ENCODE data around the gene CSGALNACT2. TPM values are rescaled to one million over a fixed set of nuclear protein-coding genes. Genes with fewer than 3 reads are reported as not detected.

CSGALNACT2 gene
- total RNA-seq, 1 experiment from 2014 or later: 22.3 TPM

- Histone ChIP-seq H3K4me3 (ENCODE audit: low read depth in 2 of 2, low read length in 2 of 2) (no peak overlapping the region), H3K27ac (ENCODE audit: low read length) (no peak overlapping the region), H3K27me3 (ENCODE audit: control insufficient read depth, insufficient read depth, low read length) (no peaks in the 10 kb centered on the region), H3K9me3 (ENCODE audit: control insufficient read depth, insufficient read depth, low read depth, low read length) (no peaks in the 10 kb centered on the region), H3K36me3 (ENCODE audit: control insufficient read depth, insufficient read depth, low read length) (no peaks in the 10 kb centered on the region), H3K4me1 (ENCODE audit: control insufficient read depth, insufficient read depth, low read length) (peaks cover 5% of the 10 kb centered on the region; the same call in 1 of the 2 replicates)
- CTCF ChIA-PET: interaction anchor here (0.7 kb wide), 1 partner anchor 104 kb away, joined by 6 read pairs; no protein-coding TSS in a partner anchor
- ATAC-seq: no peak
- POLR2A ChIA-PET: no interaction called here
- intact Hi-C loops (cut with micrococcal nuclease; ENCODE audit: unreplicated experiment): loop anchor here (5.0 kb wide), 1 partner anchor 223 kb away; no protein-coding TSS in a partner anchor
- no TSS peak for BruUV-seq (replicated peaks)
- in situ Hi-C loops (cut with HindIII; ENCODE audit: low pct_unique_long_range_greater_than_20kb, low sequenced_read_pairs): no loop called here
- no peak for DNase-seq (ENCODE audit: low read depth, low spot score)
- TF ChIP-seq, protein P1, sequence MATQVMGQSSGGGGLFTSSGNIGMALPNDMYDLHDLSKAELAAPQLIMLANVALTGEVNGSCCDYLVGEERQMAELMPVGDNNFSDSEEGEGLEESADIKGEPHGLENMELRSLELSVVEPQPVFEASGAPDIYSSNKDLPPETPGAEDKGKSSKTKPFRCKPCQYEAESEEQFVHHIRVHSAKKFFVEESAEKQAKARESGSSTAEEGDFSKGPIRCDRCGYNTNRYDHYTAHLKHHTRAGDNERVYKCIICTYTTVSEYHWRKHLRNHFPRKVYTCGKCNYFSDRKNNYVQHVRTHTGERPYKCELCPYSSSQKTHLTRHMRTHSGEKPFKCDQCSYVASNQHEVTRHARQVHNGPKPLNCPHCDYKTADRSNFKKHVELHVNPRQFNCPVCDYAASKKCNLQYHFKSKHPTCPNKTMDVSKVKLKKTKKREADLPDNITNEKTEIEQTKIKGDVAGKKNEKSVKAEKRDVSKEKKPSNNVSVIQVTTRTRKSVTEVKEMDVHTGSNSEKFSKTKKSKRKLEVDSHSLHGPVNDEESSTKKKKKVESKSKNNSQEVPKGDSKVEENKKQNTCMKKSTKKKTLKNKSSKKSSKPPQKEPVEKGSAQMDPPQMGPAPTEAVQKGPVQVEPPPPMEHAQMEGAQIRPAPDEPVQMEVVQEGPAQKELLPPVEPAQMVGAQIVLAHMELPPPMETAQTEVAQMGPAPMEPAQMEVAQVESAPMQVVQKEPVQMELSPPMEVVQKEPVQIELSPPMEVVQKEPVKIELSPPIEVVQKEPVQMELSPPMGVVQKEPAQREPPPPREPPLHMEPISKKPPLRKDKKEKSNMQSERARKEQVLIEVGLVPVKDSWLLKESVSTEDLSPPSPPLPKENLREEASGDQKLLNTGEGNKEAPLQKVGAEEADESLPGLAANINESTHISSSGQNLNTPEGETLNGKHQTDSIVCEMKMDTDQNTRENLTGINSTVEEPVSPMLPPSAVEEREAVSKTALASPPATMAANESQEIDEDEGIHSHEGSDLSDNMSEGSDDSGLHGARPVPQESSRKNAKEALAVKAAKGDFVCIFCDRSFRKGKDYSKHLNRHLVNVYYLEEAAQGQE (IDR thresholded peaks at IDR 0.05; ENCODE audit: insufficient read depth in 1 of 2, low read depth in 2 of 2, low read length in 1 of 2): no peak
- TF ChIP-seq TCF7L2 (IDR thresholded peaks at IDR 0.05; ENCODE audit: low read depth, low read length) (no peak), SIN3A (IDR thresholded peaks at IDR 0.05; ENCODE audit: borderline replicate concordance, insufficient read depth, low read depth, low read length) (no peak), POLR2AphosphoS5 (IDR thresholded peaks at IDR 0.05; ENCODE audit: low read depth, low read length) (no peak)
- TF ChIP-seq, protein P2, sequence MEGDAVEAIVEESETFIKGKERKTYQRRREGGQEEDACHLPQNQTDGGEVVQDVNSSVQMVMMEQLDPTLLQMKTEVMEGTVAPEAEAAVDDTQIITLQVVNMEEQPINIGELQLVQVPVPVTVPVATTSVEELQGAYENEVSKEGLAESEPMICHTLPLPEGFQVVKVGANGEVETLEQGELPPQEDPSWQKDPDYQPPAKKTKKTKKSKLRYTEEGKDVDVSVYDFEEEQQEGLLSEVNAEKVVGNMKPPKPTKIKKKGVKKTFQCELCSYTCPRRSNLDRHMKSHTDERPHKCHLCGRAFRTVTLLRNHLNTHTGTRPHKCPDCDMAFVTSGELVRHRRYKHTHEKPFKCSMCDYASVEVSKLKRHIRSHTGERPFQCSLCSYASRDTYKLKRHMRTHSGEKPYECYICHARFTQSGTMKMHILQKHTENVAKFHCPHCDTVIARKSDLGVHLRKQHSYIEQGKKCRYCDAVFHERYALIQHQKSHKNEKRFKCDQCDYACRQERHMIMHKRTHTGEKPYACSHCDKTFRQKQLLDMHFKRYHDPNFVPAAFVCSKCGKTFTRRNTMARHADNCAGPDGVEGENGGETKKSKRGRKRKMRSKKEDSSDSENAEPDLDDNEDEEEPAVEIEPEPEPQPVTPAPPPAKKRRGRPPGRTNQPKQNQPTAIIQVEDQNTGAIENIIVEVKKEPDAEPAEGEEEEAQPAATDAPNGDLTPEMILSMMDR (IDR thresholded peaks at IDR 0.05): no peak
Measured at GRCh38 chr10:43090664-43091063, 47.6 kb upstream of the CSGALNACT2 start.

DNA sequence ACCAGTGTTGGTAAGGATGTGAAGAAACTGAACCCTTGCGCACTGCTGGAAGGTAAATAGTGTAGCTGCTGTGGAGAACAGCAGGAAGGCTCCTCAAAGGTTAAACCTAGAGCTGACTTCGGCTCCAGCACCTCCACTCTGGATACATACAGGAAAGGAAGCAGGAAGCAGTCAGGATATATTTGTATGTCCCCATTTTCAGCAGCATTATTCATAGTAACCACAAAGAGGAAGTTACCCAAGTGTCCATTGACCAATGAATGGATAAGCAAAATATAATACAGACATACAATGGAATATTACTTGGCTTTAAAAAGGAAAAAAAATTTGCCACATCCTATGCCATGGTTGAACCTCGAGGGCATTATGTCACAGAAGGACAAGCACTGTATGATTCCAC lies 46.4 kb upstream of the CSGALNACT2 start:
- ChIA-PET CTCF (no interaction called here), POLR2A (interaction anchor here (0.6 kb wide), 1 partner anchor 74 kb away, joined by 12 read pairs; no protein-coding TSS in a partner anchor)
- Histone ChIP-seq H3K36me3 (ENCODE audit: control insufficient read depth, insufficient read depth, low read length) (no peaks in the 10 kb centered on the region), H3K27me3 (ENCODE audit: control insufficient read depth, insufficient read depth, low read length) (no peaks in the 10 kb centered on the region), H3K27ac (ENCODE audit: low read length) (no peak overlapping the region), H3K4me1 (ENCODE audit: control insufficient read depth, insufficient read depth, low read length) (peaks cover 5% of the 10 kb centered on the region; the same call in 1 of the 2 replicates), H3K9me3 (ENCODE audit: control insufficient read depth, insufficient read depth, low read depth, low read length) (no peaks in the 10 kb centered on the region), H3K4me3 (ENCODE audit: low read depth in 2 of 2, low read length in 2 of 2) (no peak overlapping the region)
- no peak for TF ChIP-seq POLR2AphosphoS5 (IDR thresholded peaks at IDR 0.05; ENCODE audit: low read depth, low read length)
- TF ChIP-seq TCF7L2 (IDR thresholded peaks at IDR 0.05; ENCODE audit: low read depth, low read length): no peak
- TF ChIP-seq, protein P1 (IDR thresholded peaks at IDR 0.05; ENCODE audit: insufficient read depth in 1 of 2, low read depth in 2 of 2, low read length in 1 of 2): no peak
- no peak for TF ChIP-seq SIN3A (IDR thresholded peaks at IDR 0.05; ENCODE audit: borderline replicate concordance, insufficient read depth, low read depth, low read length)
- TF ChIP-seq, protein P2 (IDR thresholded peaks at IDR 0.05): no peak
- DNase-seq (ENCODE audit: low read depth, low spot score): no peak
- TSS peak; percentile 47 for BruUV-seq (replicated peaks)
- in situ Hi-C loops (cut with HindIII; ENCODE audit: low pct_unique_long_range_greater_than_20kb, low sequenced_read_pairs): no loop called here
- ATAC-seq: no peak
- intact Hi-C loops (cut with micrococcal nuclease; ENCODE audit: unreplicated experiment): loop anchor here (5.0 kb wide), 1 partner anchor 225 kb away; no protein-coding TSS in a partner anchor

Data from Panc1 (cell line).